IPS DF 6.9 (cell line): ENCODE results near the gene KCNG1.
"Not testable (repeated sequence)": the region's sequence is repeated elsewhere in the genome, so short reads cannot be mapped to it uniquely, and the experiment has no call there.

Source experiments
- DNase-seq: peaks from one replicate; pipeline ENCODE4 v3.0.0-alpha.2; 2013; ENCODE audit warnings: low read depth, low spot score
- H3K27ac ChIP-seq: one replicate; pipeline ENCODE4 v1.5.1; 2013; ENCODE audit warnings: low read length, control low read depth
- H3K27me3 ChIP-seq: 2 replicates; pipeline ENCODE4 v1.6.1; 2013; ENCODE audit warnings: mild to moderate bottlenecking, low read length; ENCODE audit not compliant: control insufficient read depth, insufficient read depth
- H3K36me3 ChIP-seq: 2 replicates; pipeline ENCODE4 v1.6.1; 2013; ENCODE audit warnings: low read length; ENCODE audit not compliant: control insufficient read depth, insufficient read depth
- H3K4me1 ChIP-seq: 2 replicates; pipeline ENCODE4 v1.6.1; 2013; ENCODE audit warnings: low read length; ENCODE audit not compliant: control insufficient read depth, insufficient read depth
- H3K4me3 ChIP-seq: 2 replicates; pipeline ENCODE4 v1.5.1; 2013; ENCODE audit warnings: mild to moderate bottlenecking, low read length
- H3K9me3 ChIP-seq: 2 replicates; pipeline ENCODE4 v1.6.1; 2013; ENCODE audit warnings: low read length, inconsistent platforms; ENCODE audit not compliant: control insufficient read depth, insufficient read depth
- WGBS: extraction: QIAGEN DNeasy Blood & Tissue Kit; methylation state at CpG from one replicate; pipeline ENCODE4 v1.1.7; 2013; ENCODE audit warnings: mixed read lengths, missing lambda C conversion rate; ENCODE audit not compliant: insufficient read length, insufficient coverage; 5-methylcytosine and 5-hydroxymethylcytosine counted together

KCNG1 gene

GRCh38 chr20:51054233-51054632 lies 31.3 kb upstream of the KCNG1 start:
- Histone ChIP-seq H3K27ac (no peak overlapping the region), H3K36me3 (no peaks in the 10 kb centered on the region), H3K9me3 (no peaks in the 10 kb centered on the region), H3K27me3 (no peaks in the 10 kb centered on the region), H3K4me1 (no peaks in the 10 kb centered on the region), H3K4me3 (no peak overlapping the region)
- WGBS, result no CpG with 5 or more reads among the region's 11 CpGs
- DNase-seq, result no peak

- H3K9me3 ChIP-seq, result no peaks in the 10 kb centered on the region
- no peaks in the 10 kb centered on the region for H3K36me3 ChIP-seq
- DNase-seq, result no peak
- H3K27me3 ChIP-seq, result no peaks in the 10 kb centered on the region
- no CpG with 5 or more reads among the region's 8 CpGs for WGBS
- H3K27ac ChIP-seq, result no peak overlapping the region
- H3K4me3 ChIP-seq, result no peak overlapping the region
- no peaks in the 10 kb centered on the region for H3K4me1 ChIP-seq
Observed at GRCh38 chr20:51050531-51051075, 27.7 kb upstream of the KCNG1 start.

- Histone ChIP-seq H3K9me3 (no peaks in the 10 kb centered on the region; the same call in 1 of the 2 replicates), H3K27me3 (no peaks in the 10 kb centered on the region), H3K4me3 (no peak overlapping the region), H3K4me1 (no peaks in the 10 kb centered on the region), H3K36me3 (no peaks in the 10 kb centered on the region), H3K27ac (no peak overlapping the region)
- no CpG with 5 or more reads among the region's 9 CpGs for WGBS
- DNase-seq, result no peak
Observed at GRCh38 chr20:51046021-51046985, 23.4 kb upstream of the KCNG1 start.

GRCh38 chr20:51045492-51045891 lies 22.6 kb upstream of the KCNG1 start:
- not testable (repeated sequence) for H3K9me3 ChIP-seq, H3K36me3 ChIP-seq, H3K4me3 ChIP-seq, H3K4me1 ChIP-seq, DNase-seq, H3K27ac ChIP-seq, H3K27me3 ChIP-seq
- WGBS, result no CpG with 5 or more reads among the region's 9 CpGs

GRCh38 chr20:51044796-51045195 lies 21.9 kb upstream of the KCNG1 start:
- WGBS, result no CpG with 5 or more reads among the region's 3 CpGs
- no peaks in the 10 kb centered on the region for H3K36me3 ChIP-seq
- no peaks in the 10 kb centered on the region; the same call in 1 of the 2 replicates for H3K9me3 ChIP-seq
- H3K27ac ChIP-seq, result no peak overlapping the region
- no peak overlapping the region for H3K4me3 ChIP-seq
- no peaks in the 10 kb centered on the region for H3K4me1 ChIP-seq
- DNase-seq, result no peak
- H3K27me3 ChIP-seq, result no peaks in the 10 kb centered on the region

- no peaks in the 10 kb centered on the region; the same call in 1 of the 2 replicates for H3K9me3 ChIP-seq
- no peak overlapping the region for H3K27ac ChIP-seq
- no peak overlapping the region for H3K4me3 ChIP-seq
- no CpG with 5 or more reads among the region's 5 CpGs for WGBS
- H3K27me3 ChIP-seq, result no peaks in the 10 kb centered on the region
- H3K36me3 ChIP-seq, result no peaks in the 10 kb centered on the region
- DNase-seq, result no peak
- no peaks in the 10 kb centered on the region for H3K4me1 ChIP-seq
Observed at GRCh38 chr20:51043811-51044210, 20.9 kb upstream of the KCNG1 start.

GRCh38 chr20:51042657-51043247 lies 19.8 kb upstream of the KCNG1 start:
- Histone ChIP-seq H3K27me3 (no peaks in the 10 kb centered on the region), H3K36me3 (no peaks in the 10 kb centered on the region), H3K27ac (no peak overlapping the region), H3K9me3 (no peaks in the 10 kb centered on the region; the same call in 1 of the 2 replicates), H3K4me1 (no peaks in the 10 kb centered on the region), H3K4me3 (no peak overlapping the region)
- no peak for DNase-seq
- WGBS, result no CpG with 5 or more reads among the region's 7 CpGs

GRCh38 chr20:51042064-51042463 lies 19.2 kb upstream of the KCNG1 start:
- no CpG with 5 or more reads among the region's 6 CpGs for WGBS
- Histone ChIP-seq H3K27ac (no peak overlapping the region), H3K27me3 (no peaks in the 10 kb centered on the region)

GRCh38 chr20:51037532-51038115 lies 14.7 kb upstream of the KCNG1 start:
- no peaks in the 10 kb centered on the region for H3K36me3 ChIP-seq
- no CpG with 5 or more reads among the region's 14 CpGs for WGBS
- H3K4me3 ChIP-seq, result no peak overlapping the region
- H3K4me1 ChIP-seq, result no peaks in the 10 kb centered on the region
- H3K27ac ChIP-seq, result no peak overlapping the region
- H3K9me3 ChIP-seq, result no peaks in the 10 kb centered on the region
- no peak for DNase-seq
- no peaks in the 10 kb centered on the region for H3K27me3 ChIP-seq

More at GRCh38 chr20:51042064-51042463, 19.2 kb upstream of the KCNG1 start:
- Histone ChIP-seq H3K4me3 (no peak overlapping the region), H3K36me3 (no peaks in the 10 kb centered on the region), H3K9me3 (no peaks in the 10 kb centered on the region; the same call in 1 of the 2 replicates), H3K4me1 (no peaks in the 10 kb centered on the region)
- no peak for DNase-seq

GRCh38 chr20:51036827-51037531 lies 14.1 kb upstream of the KCNG1 start:
- H3K9me3 ChIP-seq, result no peaks in the 10 kb centered on the region

More at GRCh38 chr20:51036827-51037531, 14.1 kb upstream of the KCNG1 start:
- DNase-seq, result no peak
- no peak overlapping the region for H3K27ac ChIP-seq
- H3K36me3 ChIP-seq, result no peaks in the 10 kb centered on the region
- H3K27me3 ChIP-seq, result no peaks in the 10 kb centered on the region
- H3K4me1 ChIP-seq, result no peaks in the 10 kb centered on the region
- no CpG with 5 or more reads among the region's 7 CpGs for WGBS
- H3K4me3 ChIP-seq, result no peak overlapping the region
